Keratinocyte (primary cell): Measurements from ENCODE around the gene NDUFAF8. TPM values are rescaled to one million over a fixed set of nuclear protein-coding genes. Genes with fewer than 3 reads are reported as not detected.

Source experiments
- DNase-seq: peaks from one replicate; pipeline ENCODE4 v3.0.0-alpha.2; 2011; ENCODE audit warnings: low read depth, missing footprints, low spot score
- FAIRE-seq: peaks from 2 replicates; lab custom pipeline; 2011; peaks lifted over from hg19 to GRCh38; lab: Jason Lieb, UNC
- H2AFZ ChIP-seq: 2 replicates; pipeline ENCODE4 v1.6.0; 2012; ENCODE audit warnings: low read length, control low read depth, inconsistent platforms; ENCODE audit not compliant: control insufficient read depth
- H3K27ac ChIP-seq: 2 replicates; pipeline ENCODE4 v1.5.1; 2011; ENCODE audit warnings: low read length; ENCODE audit not compliant: control insufficient read depth, insufficient read depth
- H3K27me3 ChIP-seq: 3 replicates; pipeline ENCODE4 v1.6.0; 2011; ENCODE audit warnings: low read length; ENCODE audit not compliant: control insufficient read depth, insufficient read depth; ENCODE audit errors: extremely low read depth
- H3K36me3 ChIP-seq, 2 experiments: 2 replicates in 1 of 2; 3 replicates in 1 of 2; pipeline ENCODE4 v1.5.1; 2011; ENCODE audit warnings: low read length in 2 of 2, mild to moderate bottlenecking in 1 of 2; ENCODE audit not compliant: control insufficient read depth in 2 of 2, insufficient read depth in 2 of 2; ENCODE audit errors: extremely low read depth in 1 of 2
- H3K4me1 ChIP-seq: 3 replicates; pipeline ENCODE4 v1.5.1; 2011; ENCODE audit warnings: low read length; ENCODE audit not compliant: control insufficient read depth, insufficient read depth; ENCODE audit errors: extremely low read depth
- H3K4me2 ChIP-seq: 3 replicates; pipeline ENCODE4 v1.6.0; 2011; ENCODE audit warnings: low read depth, low read length; ENCODE audit not compliant: control insufficient read depth, insufficient read depth; ENCODE audit errors: extremely low read depth
- H3K4me3 ChIP-seq, 3 experiments: fragments of 200-600 bp in 1 of 3; sonication (generic) in 1 of 3; 2 replicates in 2 of 3; 3 replicates in 1 of 3; pipeline ENCODE4 v1.5.1; 2011 to 2016; ENCODE audit warnings: low read length in 3 of 3, mild to moderate bottlenecking in 3 of 3, control low read depth in 2 of 3, inconsistent platforms in 1 of 3, low read depth in 1 of 3, mixed read lengths in 1 of 3, mixed run types in 1 of 3, moderate library complexity in 1 of 3; ENCODE audit not compliant: control insufficient read depth in 2 of 3, insufficient read depth in 2 of 3; ENCODE audit errors: extremely low read depth in 1 of 3
- H3K79me2 ChIP-seq: 2 replicates; pipeline ENCODE4 v1.6.0; 2012; ENCODE audit warnings: low read length; ENCODE audit not compliant: control insufficient read depth, insufficient read depth
- H3K9ac ChIP-seq: 3 replicates; pipeline ENCODE4 v1.6.0; 2011; ENCODE audit warnings: low read length; ENCODE audit not compliant: control insufficient read depth, insufficient read depth; ENCODE audit errors: extremely low read depth
- H3K9me1 ChIP-seq: 3 replicates; pipeline ENCODE4 v1.6.0; 2011; ENCODE audit warnings: low read length; ENCODE audit not compliant: control insufficient read depth, insufficient read depth; ENCODE audit errors: extremely low read depth
- H3K9me3 ChIP-seq: 2 replicates; pipeline ENCODE4 v1.5.1; 2012; ENCODE audit warnings: low read depth, low read length; ENCODE audit not compliant: control insufficient read depth
- H4K20me1 ChIP-seq: 3 replicates; pipeline ENCODE4 v1.6.0; 2011; ENCODE audit warnings: low read length; ENCODE audit not compliant: control insufficient read depth, insufficient read depth; ENCODE audit errors: extremely low read depth
- EZH2 ChIP-seq: IDR thresholded peaks from one replicate; pipeline ENCODE4 v1.6.1; 2012; ENCODE audit warnings: inconsistent platforms, mild to moderate bottlenecking, low read length, moderate library complexity
- dilution Hi-C: fragments of 300-500 bp; cut with MboI; formaldehyde crosslinking; loops from one replicate; pipeline ENCODE4 v1.7.0; 2020; ENCODE audit warnings: low sequenced_read_pairs; ENCODE audit not compliant: extremely low pct_ligation_motif_present
- polyA plus RNA-seq, 5 experiments: library from polyadenylated mRNA; depleted of rRNA in 3 of 5; stranded (reverse) in 3 of 5; stranded (forward) in 1 of 5; unstranded in 1 of 5; fragments of >200 nt; gene quantifications; 1 replicate in 1 of 5; 2 replicates in 3 of 5; 3 replicates in 1 of 5; pipeline versions ENCODE4 v1.2.1 to v1.2.3, GENCODE V29; 2011 to 2012; ENCODE audit warnings: missing spikeins in 2 of 5, low read depth in 1 of 5, low replicate concordance in 1 of 5
- TF ChIP-seq, protein P1 (sequence below), 3 experiments: IDR thresholded peaks in 1 of 3; conservative IDR thresholded peaks in 1 of 3; optimal IDR thresholded peaks in 1 of 3; 2 replicates in 2 of 3; 3 replicates in 1 of 3; pipeline versions ENCODE3 to v1.5.1; 2011; ENCODE audit warnings: low read length in 3 of 3, mild to moderate bottlenecking in 3 of 3, moderate library complexity in 2 of 3, control low read depth in 1 of 3, inconsistent platforms in 1 of 3; ENCODE audit not compliant: insufficient read depth in 2 of 3; ENCODE audit errors: extremely low read depth in 1 of 3

NDUFAF8 gene
- polyA plus RNA-seq, 1 donor (not counting 4 experiments of a cell fraction or from before 2014, with no cell fraction given), result 171 TPM

GRCh38 chr17:81279278-81280275, 40.5 kb downstream of the NDUFAF8 start:
- H3K4me3 ChIP-seq, result no peak overlapping the region
- H3K27me3 ChIP-seq, result no peaks in the 10 kb centered on the region
- peaks cover 15 to 22% of the 10 kb centered on the region in 2 experiments for H3K36me3 ChIP-seq
- no peak overlapping the region for H3K4me2 ChIP-seq
- no peaks in the 10 kb centered on the region for H4K20me1 ChIP-seq
- no peak overlapping the region for H3K9ac ChIP-seq
- no peaks in the 10 kb centered on the region for H3K9me1 ChIP-seq
- no peak for DNase-seq
- dilution Hi-C loops, result no loop called here
- H2AFZ ChIP-seq, result no peak overlapping the region
- FAIRE-seq, result no peak
- no peaks in the 10 kb centered on the region for H3K4me1 ChIP-seq
- H3K27ac ChIP-seq, result no peak overlapping the region
- TF ChIP-seq, protein P1, sequence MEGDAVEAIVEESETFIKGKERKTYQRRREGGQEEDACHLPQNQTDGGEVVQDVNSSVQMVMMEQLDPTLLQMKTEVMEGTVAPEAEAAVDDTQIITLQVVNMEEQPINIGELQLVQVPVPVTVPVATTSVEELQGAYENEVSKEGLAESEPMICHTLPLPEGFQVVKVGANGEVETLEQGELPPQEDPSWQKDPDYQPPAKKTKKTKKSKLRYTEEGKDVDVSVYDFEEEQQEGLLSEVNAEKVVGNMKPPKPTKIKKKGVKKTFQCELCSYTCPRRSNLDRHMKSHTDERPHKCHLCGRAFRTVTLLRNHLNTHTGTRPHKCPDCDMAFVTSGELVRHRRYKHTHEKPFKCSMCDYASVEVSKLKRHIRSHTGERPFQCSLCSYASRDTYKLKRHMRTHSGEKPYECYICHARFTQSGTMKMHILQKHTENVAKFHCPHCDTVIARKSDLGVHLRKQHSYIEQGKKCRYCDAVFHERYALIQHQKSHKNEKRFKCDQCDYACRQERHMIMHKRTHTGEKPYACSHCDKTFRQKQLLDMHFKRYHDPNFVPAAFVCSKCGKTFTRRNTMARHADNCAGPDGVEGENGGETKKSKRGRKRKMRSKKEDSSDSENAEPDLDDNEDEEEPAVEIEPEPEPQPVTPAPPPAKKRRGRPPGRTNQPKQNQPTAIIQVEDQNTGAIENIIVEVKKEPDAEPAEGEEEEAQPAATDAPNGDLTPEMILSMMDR (optimal IDR thresholded peaks at IDR 0.05 in 1 of 3, IDR thresholded peaks at IDR 0.05 in 1 of 3, conservative IDR thresholded peaks at IDR 0.05 in 1 of 3; ENCODE audit: extremely low read depth in 1 of 3, insufficient read depth in 2 of 3, low read length in 3 of 3), result no peak
- no peak for TF ChIP-seq EZH2
- no peaks in the 10 kb centered on the region for H3K79me2 ChIP-seq
- no peaks in the 10 kb centered on the region for H3K9me3 ChIP-seq

GRCh38 chr17:81280571-81280970, 41.5 kb downstream of the NDUFAF8 start:
- TF ChIP-seq EZH2, result no peak
- TF ChIP-seq, protein P1 (optimal IDR thresholded peaks at IDR 0.05 in 1 of 3, IDR thresholded peaks at IDR 0.05 in 1 of 3, conservative IDR thresholded peaks at IDR 0.05 in 1 of 3; ENCODE audit: extremely low read depth in 1 of 3, insufficient read depth in 2 of 3, low read length in 3 of 3), result no peak
- dilution Hi-C loops, result no loop called here

More at GRCh38 chr17:81280571-81280970, 41.5 kb downstream of the NDUFAF8 start:
- peaks cover 21 to 23% of the 10 kb centered on the region in 2 experiments for H3K36me3 ChIP-seq
- no peak for DNase-seq
- H3K79me2 ChIP-seq, result peaks cover 3% of the 10 kb centered on the region
- H3K9ac ChIP-seq, result no peak overlapping the region
- H3K27ac ChIP-seq, result no peak overlapping the region
- no peaks in the 10 kb centered on the region for H4K20me1 ChIP-seq
- no peak for FAIRE-seq
- no peaks in the 10 kb centered on the region for H3K4me1 ChIP-seq
- no peak overlapping the region for H3K4me2 ChIP-seq
- no peak overlapping the region for H2AFZ ChIP-seq
- no peaks in the 10 kb centered on the region for H3K27me3 ChIP-seq
- no peaks in the 10 kb centered on the region for H3K9me1 ChIP-seq
- H3K4me3 ChIP-seq, result no peak overlapping the region
- H3K9me3 ChIP-seq, result no peaks in the 10 kb centered on the region
